ENCODE results near the gene PIK3AP1.

The PIK3AP1 gene

GRCh38 chr10:96671211-96671890 lies 49.0 kb downstream of the PIK3AP1 start:
- no peak for TF ChIP-seq CTCF (conservative IDR thresholded peaks at IDR 0.05; ENCODE audit: low read depth, low read length)
- H3K4me3 ChIP-seq (ENCODE audit: low read length) = no peak overlapping the region
- no peak for DNase-seq (ENCODE audit: low read depth)

- DNase-seq (ENCODE audit: low read depth) = no peak
- no peak for TF ChIP-seq CTCF (conservative IDR thresholded peaks at IDR 0.05; ENCODE audit: low read depth, low read length)
- no peak overlapping the region for H3K4me3 ChIP-seq (ENCODE audit: low read length)
These were observed 49.5 kb downstream of the PIK3AP1 start for GRCh38 chr10:96670786-96671185.

- H3K4me3 ChIP-seq (ENCODE audit: low read length) = no peak overlapping the region
- no peak for DNase-seq (ENCODE audit: low read depth)
- TF ChIP-seq CTCF (conservative IDR thresholded peaks at IDR 0.05; ENCODE audit: low read depth, low read length) = no peak
These were observed 52.9 kb downstream of the PIK3AP1 start for GRCh38 chr10:96667401-96667800.

DNA sequence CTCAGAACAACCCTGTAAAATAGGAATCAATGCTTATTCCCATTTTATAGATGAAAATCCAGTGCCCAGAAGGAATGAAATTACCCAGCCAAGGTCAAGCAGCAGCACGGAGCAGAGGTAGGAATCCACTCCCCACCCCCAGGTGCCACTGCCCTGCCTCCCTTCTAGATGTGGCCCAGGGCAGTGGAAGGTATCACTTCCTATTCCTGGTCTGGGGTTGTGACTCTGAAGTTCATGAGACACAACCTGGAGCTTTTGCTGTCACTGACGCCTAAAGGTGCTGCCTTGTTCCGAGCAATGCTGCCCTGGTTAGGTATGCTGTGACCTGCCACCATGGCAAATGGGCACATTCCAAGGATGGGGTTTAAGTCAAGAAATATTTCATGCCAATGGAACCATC lies 53.6 kb downstream of the PIK3AP1 start:
- no peak for TF ChIP-seq CTCF (conservative IDR thresholded peaks at IDR 0.05; ENCODE audit: low read depth, low read length)
- no peak overlapping the region for H3K4me3 ChIP-seq (ENCODE audit: low read length)
- no peak for DNase-seq (ENCODE audit: low read depth)

DNA sequence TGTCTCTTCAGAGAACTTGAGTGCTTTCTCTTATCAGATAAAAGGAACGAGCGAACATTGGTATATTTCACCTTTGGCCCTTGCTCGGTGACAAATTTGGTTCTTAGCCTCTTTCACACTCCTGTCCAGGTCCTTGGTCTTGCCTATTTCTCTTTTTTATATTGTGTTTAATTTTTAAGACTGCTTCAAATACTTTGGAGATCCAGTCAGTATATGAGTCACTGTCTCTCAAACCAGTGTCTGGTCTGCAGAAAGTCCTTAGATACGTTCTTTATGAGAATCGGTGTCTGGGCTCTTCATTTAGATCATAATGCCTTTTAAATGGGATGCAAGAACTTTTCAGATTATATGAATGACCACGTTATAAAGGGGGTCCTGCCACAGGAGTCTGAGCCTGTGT lies 55.0 kb downstream of the PIK3AP1 start:
- no peak overlapping the region for H3K4me3 ChIP-seq (ENCODE audit: low read length)
- no peak for DNase-seq (ENCODE audit: low read depth)
- TF ChIP-seq CTCF (conservative IDR thresholded peaks at IDR 0.05; ENCODE audit: low read depth, low read length) = no peak

GRCh38 chr10:96664563-96664962 lies 55.8 kb downstream of the PIK3AP1 start:
- no peak for DNase-seq (ENCODE audit: low read depth)
- no peak overlapping the region for H3K4me3 ChIP-seq (ENCODE audit: low read length)
- no peak for TF ChIP-seq CTCF (conservative IDR thresholded peaks at IDR 0.05; ENCODE audit: low read depth, low read length)

DNA sequence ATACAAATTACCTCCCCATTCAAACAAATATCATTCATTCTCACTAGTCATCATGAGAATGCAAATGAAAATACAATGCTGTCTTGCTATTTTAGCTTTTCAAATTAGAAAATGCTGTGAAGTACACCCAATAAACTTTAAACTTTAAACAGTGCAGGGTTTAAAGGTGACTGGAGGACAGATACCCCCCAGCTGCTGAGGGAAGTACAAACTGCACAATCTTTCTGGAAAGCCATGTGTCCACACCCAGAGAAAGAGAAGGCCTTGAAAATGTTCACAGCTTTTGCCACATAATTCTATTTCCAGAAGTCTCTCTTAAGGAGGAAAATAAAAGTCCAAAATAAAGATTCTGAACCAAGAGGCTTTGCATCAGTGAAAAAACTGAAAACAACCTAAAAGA lies 56.5 kb downstream of the PIK3AP1 start:
- TF ChIP-seq CTCF (conservative IDR thresholded peaks at IDR 0.05; ENCODE audit: low read depth, low read length) = no peak
- no peak for DNase-seq (ENCODE audit: low read depth)
- H3K4me3 ChIP-seq (ENCODE audit: low read length) = no peak overlapping the region
